HepG2 (cell line): ENCODE data around the gene GNAI2. TPM values are rescaled to one million over a fixed set of nuclear protein-coding genes. Genes with fewer than 3 reads are reported as not detected.

Source experiments
- ATF7 ChIP-seq, 2 experiments: fragments of 450-650 bp in 1 of 2; sonication (generic) in 1 of 2; formaldehyde crosslinking in 1 of 2; IDR thresholded peaks; 2 replicates each; pipeline versions ENCODE4 v1.4.0 to v1.6.1; 2016 to 2020; ENCODE audit warnings: antibody characterized with exemption in 1 of 2, mild to moderate bottlenecking in 1 of 2, missing genetic modification reagents in 1 of 2
- CC2D1A ChIP-seq: sonication (generic); formaldehyde crosslinking; IDR thresholded peaks from 2 replicates; pipeline ENCODE4 v1.8.1; 2023; ENCODE audit warnings: mild to moderate bottlenecking, missing genetic modification reagents
- ETV5 ChIP-seq: IDR thresholded peaks from 2 replicates; pipeline ENCODE4 v1.6.1; 2018; ENCODE audit warnings: missing biosample characterization, missing genetic modification reagents, inconsistent platforms, borderline replicate concordance
- ETV6 ChIP-seq: sonication (generic); formaldehyde crosslinking; conservative IDR thresholded peaks from 2 replicates; pipeline ENCODE4 v1.4.0; 2020; ENCODE audit warnings: missing genetic modification reagents
- MEIS2 ChIP-seq: sonication (generic); formaldehyde crosslinking; IDR thresholded peaks from 2 replicates; pipeline ENCODE4 v1.9.0; 2021; ENCODE audit warnings: mild to moderate bottlenecking, missing genetic modification reagents
- NFE2L1 ChIP-seq: sonication (generic); formaldehyde crosslinking; IDR thresholded peaks from 2 replicates; pipeline ENCODE4 v1.4.0; 2020; ENCODE audit warnings: missing genetic modification reagents, mild to moderate bottlenecking, borderline replicate concordance
- NKX3-1 ChIP-seq: sonication (generic); formaldehyde crosslinking; IDR thresholded peaks from 2 replicates; pipeline ENCODE4 v1.5.0; 2020; ENCODE audit warnings: missing genetic modification reagents
- NR2F1 ChIP-seq, 2 experiments: fragments of 450-650 bp in 1 of 2; formaldehyde crosslinking in 1 of 2; IDR thresholded peaks; 2 replicates each; pipeline versions ENCODE4 v1.5.0 to v1.6.1; 2016 to 2020; ENCODE audit warnings: mild to moderate bottlenecking in 1 of 2, missing compliant biosample characterization in 1 of 2, missing genetic modification reagents in 1 of 2, moderate library complexity in 1 of 2
- POLR2AphosphoS5 ChIP-seq: IDR thresholded peaks from 2 replicates; pipeline ENCODE4 v1.6.1; 2012; ENCODE audit warnings: low read depth, low read length
- SCMH1 ChIP-seq: sonication (generic); formaldehyde crosslinking; IDR thresholded peaks from 2 replicates; pipeline ENCODE4 v1.9.0; 2021; ENCODE audit warnings: missing genetic modification reagents, mild to moderate bottlenecking, borderline replicate concordance
- ZBTB7B ChIP-seq: sonication (generic); formaldehyde crosslinking; IDR thresholded peaks from 2 replicates; pipeline ENCODE4 v1.4.0; 2020; ENCODE audit warnings: missing genetic modification reagents
- ZNF136 ChIP-seq: sonication (generic); formaldehyde crosslinking; IDR thresholded peaks from 2 replicates; pipeline ENCODE4 v1.8.1; 2022; ENCODE audit warnings: low read depth, mild to moderate bottlenecking, moderate library complexity, missing genetic modification reagents
- ZNF383 ChIP-seq: sonication (generic); formaldehyde crosslinking; IDR thresholded peaks from 2 replicates; pipeline ENCODE4 v1.4.0; 2020; ENCODE audit warnings: missing genetic modification reagents, mild to moderate bottlenecking, borderline replicate concordance
- ZNF550 ChIP-seq: sonication (generic); formaldehyde crosslinking; IDR thresholded peaks from 2 replicates; pipeline ENCODE4 v1.4.0; 2020; ENCODE audit warnings: mild to moderate bottlenecking, missing genetic modification reagents, borderline replicate concordance
- ZNF891 ChIP-seq: sonication (generic); formaldehyde crosslinking; IDR thresholded peaks from 2 replicates; pipeline ENCODE4 v1.5.0; 2020; ENCODE audit warnings: mild to moderate bottlenecking, missing genetic modification reagents
- polyA plus RNA-seq, 8 experiments: library from polyadenylated mRNA; depleted of rRNA in 3 of 8; stranded (reverse) in 7 of 8; unstranded in 1 of 8; fragments of >200 nt; fragmentation: Illumina TruSeq in 4 of 8; extraction: Trizol in 4 of 8; gene quantifications; 2 replicates each; pipeline versions ENCODE4 v1.2.1 to v1.2.3, GENCODE V29; 2011 to 2016; ENCODE audit warnings: low read depth in 4 of 8, missing spikeins in 1 of 8, mixed read lengths in 1 of 8; ENCODE audit not compliant: insufficient read depth in 1 of 8
- total RNA-seq, 5 experiments: library from RNA; depleted of rRNA; stranded (reverse); fragments of >200 nt; fragmentation: Illumina TruSeq; extraction: Trizol; gene quantifications; 2 replicates each; pipeline ENCODE4 v1.2.3, GENCODE V29; 2016; ENCODE audit warnings: low read depth in 1 of 5
- TF ChIP-seq, protein P1 (sequence below): sonication (generic); formaldehyde crosslinking; IDR thresholded peaks from 2 replicates; pipeline ENCODE4 v1.8.1; 2022; ENCODE audit warnings: low read depth, mild to moderate bottlenecking, missing genetic modification reagents
- TF ChIP-seq, protein P2 (sequence below): sonication (generic); formaldehyde crosslinking; IDR thresholded peaks from 2 replicates; pipeline ENCODE4 v1.4.0; 2020; ENCODE audit warnings: missing genetic modification reagents
- TF ChIP-seq, protein P3 (sequence below): sonication (generic); formaldehyde crosslinking; IDR thresholded peaks from 2 replicates; pipeline ENCODE4 v1.4.0; 2020; ENCODE audit warnings: missing genetic modification reagents, borderline replicate concordance
- TF ChIP-seq, protein P4 (sequence below): sonication (generic); formaldehyde crosslinking; IDR thresholded peaks from 2 replicates; pipeline ENCODE4 v1.8.0; 2022; ENCODE audit warnings: low read depth, missing genetic modification reagents

Gene GNAI2
- total and polyA plus RNA-seq, 2 of the 13 experiments (the other 11 are each of a cell fraction or from before 2014, with no cell fraction given), result 51.1 to 66.2 TPM

DNA sequence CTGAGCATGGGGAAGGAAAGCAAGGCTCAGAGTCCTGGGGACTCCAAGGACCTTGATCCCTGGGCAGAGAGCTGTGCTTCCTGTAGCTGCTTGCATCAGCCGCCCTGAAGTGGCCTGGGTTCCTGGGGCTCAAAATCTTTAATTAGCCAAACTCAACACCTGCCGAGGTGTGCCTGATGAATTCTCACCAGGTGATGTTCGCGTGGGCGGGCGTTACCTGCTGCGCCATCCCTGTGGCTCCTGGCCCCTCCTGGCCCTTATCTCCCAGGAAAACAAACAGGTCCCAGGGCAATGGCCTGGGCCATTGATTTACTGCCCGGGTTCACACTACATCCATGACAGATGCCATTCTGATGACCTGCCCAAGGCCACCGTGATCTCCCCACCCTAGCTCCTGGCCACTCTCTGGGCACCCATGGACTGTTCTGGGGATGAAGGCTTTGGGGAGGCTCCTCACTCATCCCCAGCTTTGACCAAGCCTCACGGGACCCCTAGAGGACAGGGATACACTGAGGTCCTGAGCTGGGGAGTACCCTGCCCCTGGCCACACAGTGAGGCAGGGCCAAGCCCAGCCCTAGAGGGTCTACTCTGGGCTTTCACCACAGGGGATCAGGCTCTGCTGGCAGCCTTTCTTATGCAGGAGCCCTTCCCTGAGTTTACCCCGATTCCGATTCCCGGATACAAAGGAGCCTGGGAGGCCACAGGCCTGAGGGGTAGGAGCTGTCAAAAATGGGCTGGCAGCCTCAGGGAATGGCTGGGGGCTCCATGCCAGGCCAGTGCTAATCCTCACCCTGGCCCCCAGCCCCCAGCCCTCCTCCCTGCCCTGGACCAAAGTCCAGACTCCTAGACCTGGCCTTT, 25.3 kb upstream of the GNAI2 start (continued):
- TF ChIP-seq, protein P1, sequence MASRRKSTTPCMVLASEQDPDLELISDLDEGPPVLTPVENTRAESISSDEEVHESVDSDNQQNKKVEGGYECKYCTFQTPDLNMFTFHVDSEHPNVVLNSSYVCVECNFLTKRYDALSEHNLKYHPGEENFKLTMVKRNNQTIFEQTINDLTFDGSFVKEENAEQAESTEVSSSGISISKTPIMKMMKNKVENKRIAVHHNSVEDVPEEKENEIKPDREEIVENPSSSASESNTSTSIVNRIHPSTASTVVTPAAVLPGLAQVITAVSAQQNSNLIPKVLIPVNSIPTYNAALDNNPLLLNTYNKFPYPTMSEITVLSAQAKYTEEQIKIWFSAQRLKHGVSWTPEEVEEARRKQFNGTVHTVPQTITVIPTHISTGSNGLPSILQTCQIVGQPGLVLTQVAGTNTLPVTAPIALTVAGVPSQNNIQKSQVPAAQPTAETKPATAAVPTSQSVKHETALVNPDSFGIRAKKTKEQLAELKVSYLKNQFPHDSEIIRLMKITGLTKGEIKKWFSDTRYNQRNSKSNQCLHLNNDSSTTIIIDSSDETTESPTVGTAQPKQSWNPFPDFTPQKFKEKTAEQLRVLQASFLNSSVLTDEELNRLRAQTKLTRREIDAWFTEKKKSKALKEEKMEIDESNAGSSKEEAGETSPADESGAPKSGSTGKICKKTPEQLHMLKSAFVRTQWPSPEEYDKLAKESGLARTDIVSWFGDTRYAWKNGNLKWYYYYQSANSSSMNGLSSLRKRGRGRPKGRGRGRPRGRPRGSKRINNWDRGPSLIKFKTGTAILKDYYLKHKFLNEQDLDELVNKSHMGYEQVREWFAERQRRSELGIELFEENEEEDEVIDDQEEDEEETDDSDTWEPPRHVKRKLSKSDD (CRISPR knock-in tag), result peak; percentile 67; the same call in 1 of the 2 replicates
- TF ChIP-seq ZNF383, result no peak
- no peak for TF ChIP-seq CC2D1A
- peak; percentile 72; the same call in 1 of the 2 replicates for TF ChIP-seq ETV5 (CRISPR knock-in tag)
- TF ChIP-seq NR2F1 (CRISPR knock-in tag; IDR thresholded peaks at IDR 0.05), result peak in 1 of 2 experiments; percentile 76; a peak in 1 of 4 replicates
- TF ChIP-seq, protein P2, sequence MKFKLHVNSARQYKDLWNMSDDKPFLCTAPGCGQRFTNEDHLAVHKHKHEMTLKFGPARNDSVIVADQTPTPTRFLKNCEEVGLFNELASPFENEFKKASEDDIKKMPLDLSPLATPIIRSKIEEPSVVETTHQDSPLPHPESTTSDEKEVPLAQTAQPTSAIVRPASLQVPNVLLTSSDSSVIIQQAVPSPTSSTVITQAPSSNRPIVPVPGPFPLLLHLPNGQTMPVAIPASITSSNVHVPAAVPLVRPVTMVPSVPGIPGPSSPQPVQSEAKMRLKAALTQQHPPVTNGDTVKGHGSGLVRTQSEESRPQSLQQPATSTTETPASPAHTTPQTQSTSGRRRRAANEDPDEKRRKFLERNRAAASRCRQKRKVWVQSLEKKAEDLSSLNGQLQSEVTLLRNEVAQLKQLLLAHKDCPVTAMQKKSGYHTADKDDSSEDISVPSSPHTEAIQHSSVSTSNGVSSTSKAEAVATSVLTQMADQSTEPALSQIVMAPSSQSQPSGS (CRISPR knock-in tag), result peak; percentile 61; the same call in 1 of the 2 replicates
- TF ChIP-seq NFE2L1 (CRISPR knock-in tag), result no peak
- TF ChIP-seq, protein P3, sequence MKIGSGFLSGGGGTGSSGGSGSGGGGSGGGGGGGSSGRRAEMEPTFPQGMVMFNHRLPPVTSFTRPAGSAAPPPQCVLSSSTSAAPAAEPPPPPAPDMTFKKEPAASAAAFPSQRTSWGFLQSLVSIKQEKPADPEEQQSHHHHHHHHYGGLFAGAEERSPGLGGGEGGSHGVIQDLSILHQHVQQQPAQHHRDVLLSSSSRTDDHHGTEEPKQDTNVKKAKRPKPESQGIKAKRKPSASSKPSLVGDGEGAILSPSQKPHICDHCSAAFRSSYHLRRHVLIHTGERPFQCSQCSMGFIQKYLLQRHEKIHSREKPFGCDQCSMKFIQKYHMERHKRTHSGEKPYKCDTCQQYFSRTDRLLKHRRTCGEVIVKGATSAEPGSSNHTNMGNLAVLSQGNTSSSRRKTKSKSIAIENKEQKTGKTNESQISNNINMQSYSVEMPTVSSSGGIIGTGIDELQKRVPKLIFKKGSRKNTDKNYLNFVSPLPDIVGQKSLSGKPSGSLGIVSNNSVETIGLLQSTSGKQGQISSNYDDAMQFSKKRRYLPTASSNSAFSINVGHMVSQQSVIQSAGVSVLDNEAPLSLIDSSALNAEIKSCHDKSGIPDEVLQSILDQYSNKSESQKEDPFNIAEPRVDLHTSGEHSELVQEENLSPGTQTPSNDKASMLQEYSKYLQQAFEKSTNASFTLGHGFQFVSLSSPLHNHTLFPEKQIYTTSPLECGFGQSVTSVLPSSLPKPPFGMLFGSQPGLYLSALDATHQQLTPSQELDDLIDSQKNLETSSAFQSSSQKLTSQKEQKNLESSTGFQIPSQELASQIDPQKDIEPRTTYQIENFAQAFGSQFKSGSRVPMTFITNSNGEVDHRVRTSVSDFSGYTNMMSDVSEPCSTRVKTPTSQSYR (CRISPR knock-in tag), result peak; percentile 55; the same call in 1 of the 2 replicates
- TF ChIP-seq NKX3-1, result no peak
- TF ChIP-seq ZNF891 (CRISPR knock-in tag), result no peak
- no peak for TF ChIP-seq ZNF550 (CRISPR knock-in tag)
- no peak for TF ChIP-seq ATF7 (IDR thresholded peaks at IDR 0.05)
- peak; percentile 73; the same call in 1 of the 2 replicates for TF ChIP-seq ATF7 (CRISPR knock-in tag; IDR thresholded peaks at IDR 0.05)
- TF ChIP-seq SCMH1 (CRISPR knock-in tag), result no peak
- no peak for TF ChIP-seq ZNF136 (CRISPR knock-in tag)
- TF ChIP-seq POLR2AphosphoS5, result peak; percentile 16; the same call in 1 of the 2 replicates
- peak; percentile 97 for TF ChIP-seq MEIS2
- no peak for TF ChIP-seq ETV6
- peak; percentile 56; the same call in 1 of the 2 replicates for TF ChIP-seq ZBTB7B (CRISPR knock-in tag)
- TF ChIP-seq, protein P4, sequence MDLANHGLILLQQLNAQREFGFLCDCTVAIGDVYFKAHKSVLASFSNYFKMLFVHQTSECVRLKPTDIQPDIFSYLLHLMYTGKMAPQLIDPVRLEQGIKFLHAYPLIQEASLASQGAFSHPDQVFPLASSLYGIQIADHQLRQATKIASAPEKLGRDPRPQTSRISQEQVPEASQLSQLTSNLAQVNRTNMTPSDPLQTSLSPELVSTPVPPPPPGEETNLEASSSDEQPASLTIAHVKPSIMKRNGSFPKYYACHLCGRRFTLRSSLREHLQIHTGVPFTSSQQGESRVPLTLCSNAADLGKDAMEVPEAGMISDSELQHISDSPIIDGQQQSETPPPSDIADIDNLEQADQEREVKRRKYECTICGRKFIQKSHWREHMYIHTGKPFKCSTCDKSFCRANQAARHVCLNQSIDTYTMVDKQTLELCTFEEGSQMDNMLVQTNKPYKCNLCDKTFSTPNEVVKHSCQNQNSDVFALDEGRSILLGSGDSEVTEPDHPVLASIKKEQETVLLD (CRISPR knock-in tag), result no peak
